Measurements from ENCODE around the gene TDRD7.

The TDRD7 gene

GRCh38 chr9:97396256-97396655 lies 15.6 kb upstream of the TDRD7 start:
- no peak for TF ChIP-seq CTCF (IDR thresholded peaks at IDR 0.05; ENCODE audit: extremely low read depth, insufficient read depth, missing control alignments)
- DNase-seq (ENCODE audit: low spot score), result no peak
- in situ Hi-C loops (cut with MboI; ENCODE audit: low pct_unique_long_range_greater_than_20kb, low sequenced_read_pairs, unreplicated experiment), result loop anchor here (25.0 kb wide), 1 partner anchor 534 kb away; the partner anchor contains the start of gene ZNF782

GRCh38 chr9:97397220-97397619 lies 14.7 kb upstream of the TDRD7 start:
- in situ Hi-C loops (cut with MboI; ENCODE audit: low pct_unique_long_range_greater_than_20kb, low sequenced_read_pairs, unreplicated experiment), result loop anchor here (25.0 kb wide), 1 partner anchor 535 kb away; the partner anchor contains the start of gene ZNF782
- no peak for DNase-seq (ENCODE audit: low spot score)
- TF ChIP-seq CTCF (IDR thresholded peaks at IDR 0.05; ENCODE audit: extremely low read depth, insufficient read depth, missing control alignments), result no peak

- DNase-seq (ENCODE audit: low spot score), result peak; percentile 71
- peak; percentile 99 for TF ChIP-seq CTCF (IDR thresholded peaks at IDR 0.05; ENCODE audit: extremely low read depth, insufficient read depth, missing control alignments)
- in situ Hi-C loops (cut with MboI; ENCODE audit: low pct_unique_long_range_greater_than_20kb, low sequenced_read_pairs, unreplicated experiment), result loop anchor here (25.0 kb wide), 1 partner anchor 537 kb away; the partner anchor contains the start of gene ZNF782
Observed at GRCh38 chr9:97398999-97399758, 12.7 kb upstream of the TDRD7 start.

GRCh38 chr9:97403746-97404316 lies 8.1 kb upstream of the TDRD7 start:
- no peak for TF ChIP-seq CTCF (IDR thresholded peaks at IDR 0.05; ENCODE audit: extremely low read depth, insufficient read depth, missing control alignments)
- in situ Hi-C loops (cut with MboI; ENCODE audit: low pct_unique_long_range_greater_than_20kb, low sequenced_read_pairs, unreplicated experiment), result loop anchor here (10.0 kb wide), 1 partner anchor 211 kb away; no protein-coding TSS in a partner anchor
- DNase-seq (ENCODE audit: low spot score), result no peak

GRCh38 chr9:97405551-97405950 lies 6.3 kb upstream of the TDRD7 start:
- in situ Hi-C loops (cut with MboI; ENCODE audit: low pct_unique_long_range_greater_than_20kb, low sequenced_read_pairs, unreplicated experiment), result loop anchor here (10.0 kb wide), 1 partner anchor 209 kb away; no protein-coding TSS in a partner anchor
- no peak for DNase-seq (ENCODE audit: low spot score)
- TF ChIP-seq CTCF (IDR thresholded peaks at IDR 0.05; ENCODE audit: extremely low read depth, insufficient read depth, missing control alignments), result no peak

- DNase-seq (ENCODE audit: low spot score), result no peak
- TF ChIP-seq CTCF (IDR thresholded peaks at IDR 0.05; ENCODE audit: extremely low read depth, insufficient read depth, missing control alignments), result no peak
- in situ Hi-C loops (cut with MboI; ENCODE audit: low pct_unique_long_range_greater_than_20kb, low sequenced_read_pairs, unreplicated experiment), result loop anchor here (10.0 kb wide), 1 partner anchor 208 kb away; no protein-coding TSS in a partner anchor
Observed at GRCh38 chr9:97406620-97407177, 5.2 kb upstream of the TDRD7 start.
